ENCODE data around the gene HHATL.

- TF ChIP-seq, protein P1, sequence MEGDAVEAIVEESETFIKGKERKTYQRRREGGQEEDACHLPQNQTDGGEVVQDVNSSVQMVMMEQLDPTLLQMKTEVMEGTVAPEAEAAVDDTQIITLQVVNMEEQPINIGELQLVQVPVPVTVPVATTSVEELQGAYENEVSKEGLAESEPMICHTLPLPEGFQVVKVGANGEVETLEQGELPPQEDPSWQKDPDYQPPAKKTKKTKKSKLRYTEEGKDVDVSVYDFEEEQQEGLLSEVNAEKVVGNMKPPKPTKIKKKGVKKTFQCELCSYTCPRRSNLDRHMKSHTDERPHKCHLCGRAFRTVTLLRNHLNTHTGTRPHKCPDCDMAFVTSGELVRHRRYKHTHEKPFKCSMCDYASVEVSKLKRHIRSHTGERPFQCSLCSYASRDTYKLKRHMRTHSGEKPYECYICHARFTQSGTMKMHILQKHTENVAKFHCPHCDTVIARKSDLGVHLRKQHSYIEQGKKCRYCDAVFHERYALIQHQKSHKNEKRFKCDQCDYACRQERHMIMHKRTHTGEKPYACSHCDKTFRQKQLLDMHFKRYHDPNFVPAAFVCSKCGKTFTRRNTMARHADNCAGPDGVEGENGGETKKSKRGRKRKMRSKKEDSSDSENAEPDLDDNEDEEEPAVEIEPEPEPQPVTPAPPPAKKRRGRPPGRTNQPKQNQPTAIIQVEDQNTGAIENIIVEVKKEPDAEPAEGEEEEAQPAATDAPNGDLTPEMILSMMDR (IDR thresholded peaks at IDR 0.05; ENCODE audit: insufficient read depth, low read depth, low read length): no peak
- no peak for TF ChIP-seq EZH2 (IDR thresholded peaks at IDR 0.05; ENCODE audit: insufficient read depth, low read length)
Measured at GRCh38 chr3:42668413-42668760, 34.2 kb downstream of the HHATL start.
